NCI-H2081 (cell line): ENCODE data around the gene CCL4L2.
"Not testable (repeated sequence)": the region's sequence is repeated elsewhere in the genome, so short reads cannot be mapped to it uniquely, and the experiment has no call there.

Source experiments
- DNase-seq, 2 experiments: peaks; one replicate each; lab custom pipeline; 2025; lab: John Stamatoyannopoulos, UW

CCL4L2 gene

DNA sequence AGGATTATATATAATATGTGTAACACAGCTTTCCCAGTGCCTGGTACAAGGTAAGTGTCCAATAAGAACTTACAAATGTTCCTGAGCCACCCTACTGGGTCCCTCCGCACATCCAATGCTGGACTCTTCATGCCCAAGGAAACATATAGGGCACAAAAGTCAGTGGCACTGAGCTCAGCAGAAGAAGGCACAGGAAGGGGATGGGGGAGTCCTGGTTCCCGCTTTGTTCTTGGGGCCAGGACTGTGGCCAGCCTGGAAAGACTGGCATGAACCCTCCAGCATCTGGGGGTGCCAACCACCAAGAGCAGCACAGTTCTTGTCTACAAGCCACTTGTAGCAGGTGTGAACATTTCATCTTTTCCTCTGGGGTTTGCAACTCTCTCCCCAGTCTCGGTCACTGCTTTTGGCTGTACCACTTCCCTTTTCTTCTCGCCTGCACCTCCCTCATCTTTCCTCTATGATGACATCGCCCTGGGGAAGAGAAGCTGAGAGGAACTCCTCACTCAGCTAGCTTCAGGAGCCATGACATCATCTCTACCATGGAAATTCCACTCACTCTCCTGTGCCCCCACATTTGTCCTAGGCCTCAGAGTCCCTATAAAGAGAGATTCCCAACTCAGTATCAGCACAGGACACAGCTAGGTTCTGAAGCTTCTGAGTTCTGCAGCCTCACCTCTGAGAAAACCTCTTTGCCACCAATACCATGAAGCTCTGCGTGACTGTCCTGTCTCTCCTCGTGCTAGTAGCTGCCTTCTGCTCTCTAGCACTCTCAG, at the start of gene CCL4L2:
Gene CCL4L2, plus strand, starts transcription at position 625 of the 773 bp plus-strand sequence.
- DNase-seq = not testable (repeated sequence)

DNA sequence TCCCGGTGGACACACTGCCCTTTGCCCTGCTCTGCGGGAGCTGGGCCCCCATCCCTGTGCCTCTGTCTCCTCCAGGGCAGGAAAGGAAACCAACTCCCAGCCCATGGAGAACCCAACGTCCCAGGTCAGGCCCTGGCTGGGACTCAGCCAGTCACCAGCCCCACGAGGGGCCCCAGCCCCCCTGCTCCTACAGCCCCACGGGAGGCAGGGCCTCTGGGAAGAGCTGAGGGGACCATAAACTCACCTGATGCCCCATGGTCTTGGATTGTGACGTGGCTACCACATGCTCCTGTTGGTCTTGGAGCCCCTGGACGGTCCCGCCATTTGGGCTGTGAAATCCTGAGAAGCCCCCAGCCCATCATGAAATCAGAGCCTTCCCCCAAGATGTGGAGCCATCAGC, 42.0 kb upstream of the CCL4L2 start:
- DNase-seq = not testable (repeated sequence)

DNA sequence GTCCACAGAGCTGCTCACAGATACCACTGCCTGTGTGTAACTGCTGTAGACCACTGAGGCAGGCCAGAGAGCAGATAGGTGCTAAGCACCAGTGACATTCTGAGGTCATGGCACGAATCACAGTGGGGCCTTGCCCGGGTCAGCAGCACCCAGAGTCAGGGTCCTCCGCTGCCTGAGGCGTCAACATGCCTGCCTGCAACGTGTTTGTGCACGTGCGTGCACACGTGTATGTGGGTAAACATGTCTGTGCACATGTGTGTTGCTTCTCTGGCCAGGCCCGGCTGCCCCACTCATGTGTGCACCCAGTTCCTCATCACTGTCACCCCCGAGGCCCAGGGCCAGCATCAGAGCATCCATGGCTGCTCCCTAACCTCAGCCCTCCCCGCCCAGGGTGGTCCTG, 34.3 kb upstream of the CCL4L2 start, which contains the start of gene TBC1D3B:
Gene TBC1D3B, minus strand, starts transcription at position 101 of the 400 bp plus-strand sequence. CDS start 1,586 bp downstream, outside the sequence.
- not testable (repeated sequence) for DNase-seq

DNA sequence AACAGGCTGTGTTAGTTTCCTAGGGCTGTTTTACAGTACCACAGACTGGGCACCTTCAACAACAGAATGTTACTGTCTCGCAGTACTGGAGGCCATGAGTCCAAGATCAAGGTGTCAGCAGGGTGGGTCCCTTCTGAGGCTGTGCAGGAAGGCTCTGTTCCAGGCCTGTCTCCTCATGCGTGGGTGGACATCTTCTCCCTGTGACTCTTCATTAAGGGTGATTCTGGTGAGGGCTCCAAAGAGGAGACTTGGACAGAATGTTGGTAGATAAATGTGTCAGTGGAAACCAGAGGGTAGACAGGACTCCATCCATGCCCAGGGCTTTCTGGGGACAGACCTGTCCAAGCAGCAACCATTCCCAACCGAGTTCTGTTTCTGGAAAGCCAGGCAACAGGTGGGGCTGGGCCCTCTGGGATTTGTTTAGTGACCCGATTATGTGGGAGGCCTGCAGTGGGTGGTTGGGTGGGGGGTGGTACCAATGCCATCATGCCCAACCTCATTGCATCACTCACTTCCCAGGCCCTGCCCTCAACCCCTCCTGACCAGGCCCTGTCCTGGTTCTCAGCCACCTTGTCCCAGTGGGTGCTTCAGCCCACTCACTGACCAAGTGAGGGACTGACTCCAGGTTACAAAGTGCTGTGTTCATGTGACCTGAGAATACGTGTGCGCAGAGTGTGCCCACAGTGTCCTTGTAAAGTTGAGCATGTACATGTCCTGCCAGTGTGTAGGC, 29.3 kb upstream of the CCL4L2 start:
- not testable (repeated sequence) for DNase-seq

DNA sequence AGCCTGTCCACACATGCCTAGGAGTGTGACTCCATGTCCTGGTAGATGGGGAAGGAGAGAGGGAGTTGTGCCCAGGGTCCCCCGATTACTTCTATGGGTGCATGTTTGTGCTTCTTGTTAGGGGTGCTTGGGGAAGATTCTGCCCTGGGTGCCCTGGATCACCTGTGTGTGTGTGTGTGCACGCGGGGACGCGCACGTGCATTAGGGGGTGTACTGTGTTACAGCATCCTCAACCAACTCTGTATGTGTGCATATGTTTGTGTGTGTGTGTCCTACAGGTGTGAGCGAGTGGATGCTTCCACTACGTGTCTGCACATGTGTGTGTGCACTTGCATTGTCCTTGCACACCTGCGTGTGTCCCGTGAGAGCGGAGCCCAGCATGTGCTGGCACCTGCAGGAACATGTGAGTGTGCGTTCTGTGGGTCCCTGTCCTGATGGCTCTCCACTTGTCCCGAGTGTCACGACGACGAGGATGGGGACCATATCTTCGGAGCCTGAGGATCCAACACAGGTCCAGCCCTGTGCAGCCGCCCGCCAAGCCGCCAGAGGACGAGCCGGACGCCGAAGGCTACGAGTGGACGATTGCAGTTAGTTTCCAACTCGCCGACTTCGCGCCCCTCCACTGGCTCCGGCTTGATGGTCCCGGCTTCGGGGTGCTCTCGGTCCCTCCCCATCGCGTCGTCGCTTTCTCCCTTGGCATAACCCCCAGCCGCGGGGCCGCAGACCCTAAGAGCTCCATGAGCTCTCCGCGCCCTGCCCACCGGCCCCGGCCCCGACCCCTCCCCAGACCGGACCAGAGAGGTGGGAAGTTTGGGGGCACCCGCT, 28.5 kb upstream of the CCL4L2 start:
- DNase-seq = no peak

DNA sequence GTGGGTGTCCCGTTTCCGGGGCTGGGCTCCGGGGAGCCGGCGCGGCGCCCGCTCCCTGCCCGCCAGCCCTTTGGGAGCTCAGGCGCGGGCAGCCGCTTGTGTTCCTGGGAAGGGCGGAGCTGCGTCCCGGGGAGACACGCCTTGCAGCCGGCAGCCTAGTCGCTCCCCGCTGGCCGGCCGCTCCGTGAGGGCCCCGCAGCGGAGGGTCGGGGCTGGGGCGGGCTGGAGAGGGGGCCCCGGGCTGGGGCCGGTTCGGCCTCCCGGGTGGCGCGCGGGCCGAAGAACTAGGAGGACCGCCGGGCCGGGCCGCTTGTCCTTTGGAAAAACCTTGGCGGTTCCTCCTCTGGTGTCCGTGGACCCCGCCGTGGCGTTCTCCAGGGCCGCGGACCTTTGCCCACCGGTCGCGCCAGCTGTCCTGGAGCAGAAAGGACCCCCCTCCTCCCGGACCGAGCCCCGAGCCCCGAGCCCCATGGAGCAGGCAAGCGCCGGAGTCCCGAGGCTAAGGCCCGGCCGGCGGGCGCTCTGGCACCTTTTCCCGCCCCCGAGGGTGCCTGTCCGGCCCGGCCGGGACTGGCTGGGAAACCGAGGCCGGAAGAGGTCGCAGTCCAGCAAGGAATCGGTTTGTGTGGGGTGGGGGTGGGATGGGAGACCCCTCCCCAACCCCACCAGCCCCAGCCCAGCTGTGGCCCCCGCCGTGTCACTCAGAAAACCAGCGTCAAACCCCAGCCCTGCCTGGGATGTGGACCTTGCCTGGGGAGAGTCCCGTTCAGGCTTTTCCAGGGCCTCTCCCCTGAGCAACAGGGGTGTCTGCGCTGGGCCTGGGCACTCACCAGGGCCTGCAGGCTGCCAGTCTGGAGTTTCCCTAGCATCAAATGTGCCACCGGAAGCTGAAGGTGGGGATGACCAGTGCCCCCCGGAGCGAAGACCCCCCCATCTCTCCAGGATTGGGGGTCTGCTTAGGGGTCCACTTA, 27.6 kb upstream of the CCL4L2 start:
- DNase-seq = no peak

DNA sequence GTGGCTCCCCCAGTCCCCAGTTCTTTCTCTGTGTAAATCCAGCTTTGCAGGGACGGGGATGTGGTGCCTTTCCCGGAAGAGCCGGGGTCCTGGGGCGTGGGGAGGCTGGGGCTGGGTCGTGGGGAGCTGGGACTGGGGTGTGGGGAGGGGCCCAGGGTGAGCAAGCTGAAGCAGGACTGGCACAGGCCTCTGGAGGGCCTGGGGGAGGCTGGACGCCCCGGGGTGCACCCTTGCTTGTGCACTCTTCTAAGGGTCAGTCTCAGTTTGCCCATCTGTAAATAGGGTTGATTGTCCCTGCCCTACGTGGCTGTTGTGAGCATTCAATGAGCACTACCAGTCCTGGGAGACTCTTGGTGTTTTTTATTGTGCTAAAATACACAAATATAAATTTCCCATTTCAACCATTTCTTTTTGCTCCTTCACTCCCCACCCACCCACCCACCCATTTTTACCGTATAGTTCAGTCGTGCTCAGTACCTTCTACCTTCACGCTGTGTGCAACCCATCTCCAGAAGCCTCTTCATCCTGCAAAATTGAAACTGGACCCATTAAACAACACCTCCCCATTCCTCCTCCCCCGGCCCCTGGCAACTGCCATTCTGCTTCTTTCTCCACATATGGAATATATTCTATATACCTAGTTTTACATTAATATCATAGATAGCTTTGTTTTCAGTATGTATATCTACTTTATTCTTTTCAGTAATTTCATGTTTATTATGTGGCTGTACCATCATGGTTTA, 26.7 kb upstream of the CCL4L2 start:
- DNase-seq = no peak

DNA sequence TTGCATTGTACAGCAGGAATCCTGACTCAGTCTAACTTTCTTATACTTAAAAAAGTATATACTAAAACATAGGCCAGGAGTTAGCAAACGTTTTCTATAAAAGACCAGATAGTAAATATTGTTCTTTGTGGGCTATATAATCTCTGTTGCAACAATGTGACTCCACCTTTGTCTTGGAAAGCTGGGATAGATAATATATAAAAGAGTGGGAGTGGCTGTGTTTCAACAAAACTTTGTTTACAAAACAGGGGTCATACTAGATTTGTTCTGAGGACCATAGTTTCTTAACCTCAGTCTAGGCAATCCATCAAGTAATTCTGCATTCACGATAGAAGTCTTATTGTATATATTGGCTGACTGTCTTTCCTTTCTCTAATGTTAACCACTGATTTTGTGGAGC, 25.4 kb upstream of the CCL4L2 start:
- DNase-seq = no peak

DNA sequence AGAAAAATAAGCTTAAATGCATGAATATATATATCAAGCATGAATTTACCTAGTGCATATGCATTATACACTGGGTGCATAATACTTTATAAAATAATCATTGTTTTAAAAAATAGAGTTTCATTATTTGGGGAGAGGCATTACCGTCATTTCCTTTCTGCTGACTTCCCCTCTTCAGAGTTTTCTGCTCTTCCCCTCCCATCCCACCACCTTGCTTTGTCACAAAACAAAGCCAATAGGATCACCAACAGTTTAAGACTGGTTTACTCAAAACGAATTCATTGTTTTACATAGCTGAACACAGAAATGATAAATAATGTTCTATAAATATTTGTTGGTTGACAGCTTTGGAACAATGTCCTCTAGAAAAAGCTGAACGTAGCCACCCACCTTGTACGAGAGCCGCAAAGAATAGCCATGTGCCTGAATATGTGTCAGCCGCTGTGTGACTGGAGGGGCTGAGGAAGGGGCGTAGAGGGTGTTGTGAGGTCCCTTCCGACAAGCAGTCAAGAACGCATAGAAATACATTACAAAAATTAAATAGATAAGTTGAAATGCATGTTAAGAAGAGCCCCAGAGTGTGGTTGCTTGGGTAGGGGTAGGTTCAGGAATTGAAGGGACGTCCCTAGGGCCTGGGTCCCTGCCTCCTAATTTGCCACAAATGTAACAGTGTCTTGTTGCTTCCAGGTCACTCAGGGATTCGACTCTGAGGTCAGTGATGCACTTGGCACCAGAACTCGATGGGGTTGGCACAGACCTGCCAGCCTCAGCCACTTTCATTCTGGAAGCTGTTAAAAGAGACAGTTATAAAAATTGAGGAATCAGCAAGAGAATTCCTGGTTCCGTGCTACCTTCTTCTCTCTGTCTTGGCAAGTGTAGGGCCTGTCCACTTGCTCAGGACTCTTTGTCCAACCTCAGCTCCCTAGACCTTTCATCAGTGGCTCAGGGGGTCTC, 23.8 kb upstream of the CCL4L2 start:
- DNase-seq = not testable (repeated sequence)

DNA sequence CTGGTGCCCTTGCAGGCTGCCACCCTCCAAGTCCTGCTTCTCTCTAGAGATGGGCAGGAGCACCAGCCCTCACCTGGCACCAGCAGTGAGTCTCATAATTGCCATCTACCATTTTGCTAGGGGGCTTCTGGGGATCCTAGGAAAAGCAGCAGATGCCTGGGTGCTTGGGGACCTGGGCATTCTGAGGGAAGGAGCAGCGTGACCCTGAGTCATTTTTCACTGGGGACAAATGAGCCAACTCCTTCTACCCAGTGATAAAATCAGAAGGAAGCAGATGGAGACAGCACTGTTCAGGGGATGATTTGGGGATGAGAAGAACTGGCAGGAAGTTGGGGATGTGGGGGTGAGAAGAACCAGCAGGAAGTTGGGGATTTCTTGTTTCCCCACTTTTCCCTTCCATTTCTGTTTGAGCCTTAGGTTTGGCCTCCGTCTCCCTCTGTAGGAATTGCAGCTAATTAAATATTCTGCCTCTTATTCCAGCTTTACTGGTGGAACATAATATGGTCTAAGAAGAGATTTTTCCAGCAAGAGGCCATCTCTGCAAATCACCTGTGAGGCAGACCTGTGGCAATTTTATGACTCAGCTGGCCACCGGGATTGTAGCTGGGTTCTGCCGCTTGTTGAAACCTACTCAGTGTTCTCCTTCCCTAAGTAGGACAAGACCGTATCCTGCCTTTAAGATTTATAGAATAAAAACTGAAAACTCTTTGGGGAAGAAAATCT, 22.8 kb upstream of the CCL4L2 start:
- DNase-seq = not testable (repeated sequence)

DNA sequence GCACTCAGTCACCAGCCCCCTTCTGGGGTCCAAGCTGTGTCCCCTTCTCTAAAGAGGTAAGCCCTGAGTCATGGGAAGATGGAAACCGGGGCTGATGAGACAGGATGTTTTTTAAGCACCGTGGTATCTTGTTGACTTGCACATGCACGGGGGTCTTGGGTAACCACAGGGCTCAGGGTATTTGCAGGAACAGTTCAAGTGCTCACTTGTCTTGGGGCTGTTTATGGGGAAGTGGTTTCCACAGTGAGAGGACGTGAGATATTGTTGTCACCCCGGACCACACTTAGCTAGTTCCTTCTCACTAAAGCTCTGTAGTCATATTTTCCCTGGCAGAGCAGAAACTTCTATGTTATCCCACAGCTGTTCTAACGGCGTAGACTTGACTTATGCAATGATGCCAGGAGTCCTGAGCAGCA, 22.0 kb upstream of the CCL4L2 start:
- no peak for DNase-seq

DNA sequence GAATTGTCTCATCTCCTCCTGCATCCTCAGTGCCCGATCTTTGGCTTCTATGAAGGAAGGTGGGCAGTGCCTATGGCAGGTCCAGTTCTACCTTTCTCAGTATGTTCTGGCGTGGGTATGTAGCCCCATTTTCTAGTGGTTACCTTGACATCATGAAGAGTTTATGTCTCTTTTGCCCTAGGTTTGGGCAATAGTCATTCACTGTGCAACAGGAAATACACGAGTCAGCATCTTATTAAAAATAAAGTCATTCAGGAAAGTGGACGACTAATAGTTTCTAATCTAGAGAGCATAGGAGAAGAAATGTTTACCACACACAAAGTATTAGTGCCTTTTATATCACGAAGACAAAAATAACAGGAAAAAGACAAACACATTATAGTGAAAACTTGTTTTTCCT, 20.9 kb upstream of the CCL4L2 start:
- not testable (repeated sequence) for DNase-seq

DNA sequence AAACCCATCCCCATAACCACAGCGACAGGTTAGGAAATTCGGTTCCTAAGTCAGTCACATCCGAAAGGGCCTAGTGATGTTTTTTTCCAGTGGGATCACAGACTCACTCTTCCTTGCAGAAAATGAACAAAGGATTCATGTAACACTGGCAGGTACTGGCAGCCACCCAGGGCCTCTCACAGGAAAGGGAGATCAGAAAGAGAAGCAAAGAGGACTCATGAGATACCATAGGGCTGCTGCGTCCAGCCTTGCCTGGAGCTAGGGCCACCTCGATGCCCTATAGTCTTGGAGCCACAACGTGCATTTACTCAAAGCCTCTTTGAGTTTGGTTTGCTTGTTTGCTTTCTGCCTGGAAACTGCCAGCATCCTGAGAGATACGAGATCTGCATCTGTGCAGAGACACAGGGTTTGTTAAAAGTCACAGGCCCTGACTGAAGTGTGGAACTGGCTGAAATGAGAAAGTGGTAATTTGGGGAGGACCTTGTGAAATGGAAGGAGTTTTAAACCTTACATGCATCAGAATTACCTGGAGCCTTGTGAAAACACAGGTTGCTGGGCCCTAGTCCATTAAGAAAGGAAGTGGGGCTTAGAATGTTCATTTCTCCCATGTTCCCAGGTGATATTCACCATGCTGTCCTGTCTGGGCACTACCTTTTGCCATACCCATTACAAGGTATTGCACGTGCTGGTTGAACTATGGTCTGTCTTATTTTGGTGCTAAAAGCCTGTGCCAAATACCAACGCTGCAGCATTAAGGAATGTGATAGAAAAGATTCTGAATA, 20.1 kb upstream of the CCL4L2 start:
- not testable (repeated sequence) for DNase-seq

DNA sequence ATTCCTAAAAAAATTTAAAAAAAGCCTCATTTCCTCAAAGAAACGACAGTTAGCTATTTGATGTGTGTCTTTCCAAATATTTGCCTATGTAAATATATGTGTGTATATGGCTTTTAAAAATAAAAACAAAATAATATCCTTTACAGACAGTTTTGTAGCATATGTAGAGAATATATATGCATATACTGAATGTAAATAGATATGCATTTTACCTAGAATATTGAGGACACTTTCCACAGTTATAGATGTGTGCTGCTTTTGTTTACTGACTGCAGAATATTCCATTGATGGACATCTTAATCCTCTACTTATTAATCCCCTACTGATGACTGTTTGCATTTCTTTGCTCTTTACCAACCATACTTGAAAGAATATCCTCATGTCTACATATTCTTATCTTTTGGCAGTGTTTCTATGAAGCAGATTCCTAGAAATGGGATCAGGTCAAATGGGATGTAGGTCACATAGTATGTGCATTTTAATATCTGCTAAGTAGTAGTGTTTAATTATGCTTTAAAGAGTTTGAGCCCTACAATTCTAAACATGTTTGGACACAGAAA, 17.6 kb upstream of the CCL4L2 start:
- DNase-seq = no peak

DNA sequence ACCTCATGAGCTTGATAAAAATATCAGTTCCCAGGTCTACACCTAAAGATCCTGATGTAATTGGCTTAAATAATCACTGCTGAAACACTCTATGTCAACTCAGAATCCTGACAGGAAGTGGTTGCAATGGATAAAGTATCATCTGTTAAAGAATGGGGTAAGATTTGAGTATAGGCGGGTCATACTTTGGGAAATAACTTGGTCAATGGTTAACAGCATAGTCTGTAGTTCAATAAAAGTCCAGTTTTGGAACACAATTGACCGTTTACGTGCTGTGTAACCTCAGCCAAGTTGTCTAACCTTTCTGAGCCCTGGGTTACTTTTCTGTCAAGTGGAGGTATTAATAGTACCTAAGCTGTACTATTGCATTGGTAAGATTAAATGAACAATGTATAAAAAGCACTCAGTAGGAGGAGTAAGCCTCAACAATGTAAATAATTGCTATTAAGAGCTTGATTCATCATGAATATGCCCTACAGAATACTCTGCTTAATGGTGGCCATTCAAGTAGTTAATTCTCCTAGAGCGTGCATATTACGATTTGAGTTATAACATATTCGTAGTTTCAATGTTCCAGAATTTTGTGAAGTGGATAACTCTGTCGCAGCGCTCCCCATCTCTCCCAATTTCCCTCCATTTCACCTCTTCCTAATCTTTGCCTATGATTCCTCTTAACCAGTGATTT, 16.6 kb upstream of the CCL4L2 start:
- DNase-seq = not testable (repeated sequence)

DNA sequence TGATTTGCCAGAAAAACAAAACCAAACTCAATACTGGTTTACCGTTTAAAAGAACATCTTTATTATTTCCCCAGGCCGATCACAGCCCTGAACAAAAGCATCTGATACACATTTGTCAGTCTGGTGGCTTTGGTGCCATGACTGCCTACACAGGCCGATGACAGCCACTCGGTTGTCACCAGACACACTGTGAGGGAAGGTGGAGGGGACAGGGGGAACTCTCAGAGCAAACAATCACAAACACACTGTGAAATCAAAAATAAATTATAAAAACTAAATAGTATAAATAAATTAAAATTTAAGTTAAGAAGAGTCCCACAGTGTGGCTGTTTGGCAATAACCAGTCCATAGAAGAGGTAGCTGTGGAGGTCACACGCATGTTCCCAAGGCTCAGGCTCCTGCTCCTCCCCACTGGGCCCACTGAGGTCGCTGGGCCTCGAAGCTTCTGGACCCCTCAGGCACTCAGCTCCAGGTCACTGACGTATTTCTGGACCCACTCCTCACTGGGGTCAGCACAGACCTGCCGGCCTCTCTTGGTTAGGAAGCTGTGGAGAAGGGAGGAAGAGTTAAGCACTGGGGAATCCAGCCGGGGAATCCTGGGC, 15.9 kb upstream of the CCL4L2 start:
- not testable (repeated sequence) for DNase-seq
